Vein endothelial cell (primary cell): ENCODE results near the gene RCE1. TPM values are rescaled to one million over a fixed set of nuclear protein-coding genes. Genes with fewer than 3 reads are reported as not detected.

Source experiments
- total RNA-seq: library from RNA; depleted of rRNA; stranded (reverse); fragments of >200 nt; gene quantifications from 2 replicates; pipeline ENCODE4 v1.2.3, GENCODE V29; 2012

Gene RCE1, protein sequence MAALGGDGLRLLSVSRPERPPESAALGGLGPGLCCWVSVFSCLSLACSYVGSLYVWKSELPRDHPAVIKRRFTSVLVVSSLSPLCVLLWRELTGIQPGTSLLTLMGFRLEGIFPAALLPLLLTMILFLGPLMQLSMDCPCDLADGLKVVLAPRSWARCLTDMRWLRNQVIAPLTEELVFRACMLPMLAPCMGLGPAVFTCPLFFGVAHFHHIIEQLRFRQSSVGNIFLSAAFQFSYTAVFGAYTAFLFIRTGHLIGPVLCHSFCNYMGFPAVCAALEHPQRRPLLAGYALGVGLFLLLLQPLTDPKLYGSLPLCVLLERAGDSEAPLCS
- total RNA-seq = 20.3 and 22.9 TPM in 2 replicates

GRCh38 chr11:66842896-66843775, at the start of gene RCE1:
Gene RCE1 (plus strand): TSS chr11:66843441. CDS start chr11:66843456, 15 bp downstream.

DNA sequence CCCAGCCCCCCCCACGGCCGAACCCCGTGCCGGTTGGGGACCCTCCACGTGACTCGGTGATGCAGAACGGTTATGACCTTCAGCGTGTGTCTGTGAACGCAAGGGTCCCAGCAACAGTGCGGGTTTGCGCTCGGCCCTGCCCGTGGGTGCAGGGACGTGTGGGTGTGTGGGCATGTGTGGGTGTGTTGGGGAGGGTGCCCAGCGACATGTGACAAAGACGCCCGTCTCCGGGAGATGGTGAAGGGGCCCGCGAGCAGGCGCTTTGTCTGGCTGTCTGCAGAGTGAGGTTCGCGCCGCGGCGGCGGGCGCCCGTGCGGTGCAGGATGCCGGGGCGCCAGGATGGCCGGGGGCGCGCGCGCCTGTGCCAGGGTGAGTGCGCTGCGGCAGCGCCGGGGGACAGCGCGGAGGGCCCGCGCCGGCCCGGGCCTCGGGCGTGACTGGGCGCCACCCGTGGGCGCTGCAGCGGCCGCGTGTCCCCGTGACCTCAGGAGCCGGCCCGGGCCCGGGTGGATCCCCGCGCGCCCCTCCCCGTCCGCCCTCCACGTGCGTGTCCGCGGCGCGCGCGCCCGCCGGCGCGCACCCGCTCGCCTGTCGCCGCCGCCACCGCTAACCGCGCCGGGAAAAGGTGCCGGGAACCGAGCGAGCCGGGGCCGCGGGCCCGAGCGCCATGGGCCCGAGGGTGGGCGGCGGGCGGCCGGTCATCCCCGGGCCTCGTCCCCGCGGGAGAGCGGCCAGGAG, 13.4 kb downstream of the RCE1 start, which contains the start of gene LRFN4:
LRFN4 (plus strand) TSS at position 569 of the 738 bp plus-strand sequence. CDS start 681 bp downstream, outside the sequence.

Other genes starting within 250 kb of the RCE1 start
- gene RBM14, start 226.8 kb upstream of the RCE1 start, total RNA-seq = 33.3 and 46.0 TPM in 2 replicates
- gene RBM4, start 204.7 kb upstream of the RCE1 start, total RNA-seq = 123 and 130 TPM in 2 replicates
- gene RBM4B, start 165.6 kb upstream of the RCE1 start, total RNA-seq = 17.1 and 19.9 TPM in 2 replicates
- 31.9 and 54.9 TPM in 2 replicates for gene SPTBN2, start 114.2 kb upstream of the RCE1 start, total RNA-seq
- gene LRFN4, start 13.6 kb downstream of the RCE1 start, total RNA-seq = 33.6 and 34.3 TPM in 2 replicates
- gene PC, start 114.9 kb downstream of the RCE1 start, total RNA-seq = 5.9 and 7.9 TPM in 2 replicates
- not detected in 2 replicates for gene C11orf86, start 131.9 kb downstream of the RCE1 start, total RNA-seq
- gene SYT12, start 179.7 kb downstream of the RCE1 start, total RNA-seq = not detected in 2 replicates
- gene RHOD, start 213.4 kb downstream of the RCE1 start, total RNA-seq = 13.4 and 13.9 TPM in 2 replicates